GM20431 (cell line): ENCODE measurements around the gene LARGE1.

ENCODE experiments used
- in situ Hi-C: fragments of 300-500 bp; cut with MseI, MboI; formaldehyde crosslinking; loops from one replicate; pipeline ENCODE4 v1.15.0; 2020; ENCODE audit warnings: low sequenced_read_pairs; ENCODE audit not compliant: unreplicated experiment

LARGE1 gene

GRCh38 chr22:33788927-33789326 lies 131.3 kb downstream of the LARGE1 start:
- in situ Hi-C loops = no loop called here

- in situ Hi-C loops = no loop called here
Measured at GRCh38 chr22:33787645-33788456, 132.4 kb downstream of the LARGE1 start.

GRCh38 chr22:33786149-33786548 lies 134.1 kb downstream of the LARGE1 start:
- in situ Hi-C loops = no loop called here

GRCh38 chr22:33785283-33785968 lies 134.8 kb downstream of the LARGE1 start:
- in situ Hi-C loops = no loop called here

- in situ Hi-C loops = no loop called here
Measured at GRCh38 chr22:33781411-33781810, 138.9 kb downstream of the LARGE1 start.

GRCh38 chr22:33780531-33781136 lies 139.6 kb downstream of the LARGE1 start:
- in situ Hi-C loops = no loop called here

GRCh38 chr22:33779243-33779642 lies 141.0 kb downstream of the LARGE1 start:
- in situ Hi-C loops = no loop called here

GRCh38 chr22:33776491-33776890 lies 143.8 kb downstream of the LARGE1 start:
- in situ Hi-C loops = no loop called here

- in situ Hi-C loops = no loop called here
Measured at GRCh38 chr22:33774781-33775180, 145.5 kb downstream of the LARGE1 start.

GRCh38 chr22:33772745-33773144 lies 147.5 kb downstream of the LARGE1 start:
- in situ Hi-C loops = no loop called here

GRCh38 chr22:33771136-33771535 lies 149.1 kb downstream of the LARGE1 start:
- in situ Hi-C loops = no loop called here

GRCh38 chr22:33770723-33771122 lies 149.6 kb downstream of the LARGE1 start:
- in situ Hi-C loops = no loop called here

- in situ Hi-C loops = no loop called here
Measured at GRCh38 chr22:33766091-33766490, 154.2 kb downstream of the LARGE1 start.

- in situ Hi-C loops = no loop called here
Measured at GRCh38 chr22:33758961-33759360, 161.3 kb downstream of the LARGE1 start.

- in situ Hi-C loops = no loop called here
Measured at GRCh38 chr22:33757802-33758483, 162.3 kb downstream of the LARGE1 start.

GRCh38 chr22:33757041-33757801 lies 163.1 kb downstream of the LARGE1 start:
- in situ Hi-C loops = no loop called here

GRCh38 chr22:33756508-33756949 lies 163.7 kb downstream of the LARGE1 start:
- in situ Hi-C loops = no loop called here

GRCh38 chr22:33748714-33749113 lies 171.6 kb downstream of the LARGE1 start:
- in situ Hi-C loops = no loop called here

- in situ Hi-C loops = no loop called here
Measured at GRCh38 chr22:33747576-33748180, 172.6 kb downstream of the LARGE1 start.
